A172 (cell line): ENCODE data around the gene PPFIA2. TPM values are rescaled to one million over a fixed set of nuclear protein-coding genes. Genes with fewer than 3 reads are reported as not detected.

Experiments
- DNase-seq: peaks from one replicate; pipeline ENCODE4 v3.0.0-alpha.2; 2015; ENCODE audit warnings: low spot score
- total RNA-seq: library from RNA; depleted of rRNA; stranded (reverse); fragments of >200 nt; shearing (Covaris generic); gene quantifications from 2 replicates; pipeline ENCODE4 v1.2.3, GENCODE V29; 2014

The PPFIA2 gene
- total RNA-seq, 1 experiment from 2014 or later = 0.62 TPM

- no peak for DNase-seq
These were observed 404.7 kb downstream of the PPFIA2 start for GRCh38 chr12:81354327-81354932.

DNA sequence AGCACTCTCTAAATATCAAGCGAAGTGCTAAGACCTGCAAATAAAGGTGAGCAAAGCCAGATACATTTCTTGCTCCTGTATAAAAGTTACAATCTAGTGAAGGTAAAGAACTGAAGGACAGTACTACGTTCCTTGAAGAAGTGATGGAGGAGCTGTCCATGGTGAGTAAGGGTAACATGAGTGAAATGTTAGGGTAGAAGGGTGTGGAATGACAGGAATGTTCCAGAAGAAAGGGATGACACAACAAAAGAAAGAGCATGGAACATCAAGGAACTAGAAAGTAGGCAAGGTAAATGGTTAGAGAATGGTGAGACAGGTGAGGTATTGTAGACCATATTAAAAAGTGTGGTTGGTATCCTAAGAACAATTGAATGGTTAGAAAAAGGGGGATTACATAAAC, 408.8 kb downstream of the PPFIA2 start:
- DNase-seq = no peak

DNA sequence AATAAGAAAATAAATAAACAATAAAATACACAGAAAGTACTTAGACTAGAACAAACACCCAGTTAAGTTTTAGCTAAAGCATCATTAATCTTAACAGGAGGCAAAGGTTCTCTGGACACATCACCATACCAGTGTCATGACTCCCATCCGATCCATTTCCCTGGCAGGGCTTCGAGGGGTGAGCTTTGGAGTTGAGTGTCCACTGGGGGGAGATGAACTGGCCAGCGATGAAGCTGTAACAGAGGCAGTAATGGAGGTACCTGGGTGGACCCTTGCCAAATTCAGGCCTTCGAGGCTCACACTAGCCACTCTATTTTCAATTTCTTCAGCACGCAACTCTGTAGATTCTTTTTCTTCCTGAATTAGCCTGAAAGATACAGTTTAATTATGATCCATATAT, 411.7 kb downstream of the PPFIA2 start:
- DNase-seq = no peak

GRCh38 chr12:81340910-81341309, 418.2 kb downstream of the PPFIA2 start:
- DNase-seq = no peak

GRCh38 chr12:81339071-81339470, 420.1 kb downstream of the PPFIA2 start:
- no peak for DNase-seq

GRCh38 chr12:81337886-81338285, 421.3 kb downstream of the PPFIA2 start:
- no peak for DNase-seq

GRCh38 chr12:81333812-81334211, 425.3 kb downstream of the PPFIA2 start:
- DNase-seq = no peak

DNA sequence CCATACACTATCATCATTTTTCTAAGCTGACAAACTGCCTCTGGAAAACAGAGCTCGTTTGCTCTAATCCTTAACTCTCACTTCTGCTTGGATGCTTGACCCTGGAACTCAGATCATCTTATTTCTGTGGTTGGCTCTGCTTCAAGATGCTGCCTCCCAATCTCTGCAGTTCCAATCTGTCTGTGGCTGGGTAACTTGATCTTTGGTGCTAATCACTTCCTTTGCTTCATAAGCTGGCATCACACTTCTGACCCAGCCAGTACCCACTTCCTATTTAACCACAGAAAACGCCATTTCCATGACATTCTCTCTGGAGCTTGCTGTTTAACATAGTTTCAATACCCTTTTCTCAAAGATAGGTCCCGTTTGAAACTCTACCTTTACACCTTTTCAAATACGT, 427.1 kb downstream of the PPFIA2 start:
- peak; percentile 4 for DNase-seq

GRCh38 chr12:81330480-81330879, 428.7 kb downstream of the PPFIA2 start:
- no peak for DNase-seq

DNA sequence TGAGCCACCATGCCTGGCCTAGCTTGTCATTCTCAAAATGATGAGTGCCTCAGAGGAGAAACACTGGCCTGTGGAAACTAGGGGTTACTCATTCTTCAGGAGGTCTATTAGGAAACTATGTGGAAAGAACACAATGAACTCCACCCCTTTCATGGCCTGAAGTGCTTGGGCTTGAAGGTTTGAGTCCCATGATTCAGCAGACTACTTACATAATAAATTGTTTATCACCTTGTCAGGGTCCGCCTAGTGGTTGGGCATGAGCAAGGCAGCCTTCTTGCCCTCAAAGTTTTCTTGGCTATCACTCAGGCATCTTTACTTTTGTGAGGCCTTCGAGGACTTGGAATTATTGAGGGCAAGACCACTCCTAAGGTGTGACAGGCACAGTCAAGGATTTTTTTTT, 430.1 kb downstream of the PPFIA2 start:
- DNase-seq = peak; percentile 30

DNA sequence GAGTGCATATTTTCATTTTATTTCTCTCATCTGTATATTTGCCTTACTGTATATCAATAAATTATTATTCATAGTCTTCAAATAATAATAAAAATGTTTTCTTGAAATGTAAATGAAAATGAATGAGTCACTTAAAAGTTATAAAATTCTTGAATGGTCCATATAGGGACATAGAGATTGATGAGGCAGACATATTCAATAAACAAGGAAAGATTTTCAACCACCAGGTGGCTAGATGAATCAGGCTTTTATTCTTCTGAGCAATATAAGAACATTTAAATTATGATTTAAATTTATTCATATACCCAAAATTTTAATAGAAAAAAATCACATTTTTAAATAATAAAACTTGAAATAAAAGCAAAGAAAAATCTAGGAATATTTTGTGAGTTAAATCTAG, 431.7 kb downstream of the PPFIA2 start:
- DNase-seq = no peak

- DNase-seq = no peak
These were observed 434.1 kb downstream of the PPFIA2 start for GRCh38 chr12:81325086-81325485.

GRCh38 chr12:81314903-81315531, 444.1 kb downstream of the PPFIA2 start:
- no peak for DNase-seq

GRCh38 chr12:81303935-81304334, 455.2 kb downstream of the PPFIA2 start:
- no peak for DNase-seq

GRCh38 chr12:81300454-81300853, 458.7 kb downstream of the PPFIA2 start:
- DNase-seq = no peak

GRCh38 chr12:81297601-81298000, 461.5 kb downstream of the PPFIA2 start:
- DNase-seq = no peak

- DNase-seq = peak; percentile 92
These were observed 462.4 kb downstream of the PPFIA2 start for GRCh38 chr12:81296556-81297305.

DNA sequence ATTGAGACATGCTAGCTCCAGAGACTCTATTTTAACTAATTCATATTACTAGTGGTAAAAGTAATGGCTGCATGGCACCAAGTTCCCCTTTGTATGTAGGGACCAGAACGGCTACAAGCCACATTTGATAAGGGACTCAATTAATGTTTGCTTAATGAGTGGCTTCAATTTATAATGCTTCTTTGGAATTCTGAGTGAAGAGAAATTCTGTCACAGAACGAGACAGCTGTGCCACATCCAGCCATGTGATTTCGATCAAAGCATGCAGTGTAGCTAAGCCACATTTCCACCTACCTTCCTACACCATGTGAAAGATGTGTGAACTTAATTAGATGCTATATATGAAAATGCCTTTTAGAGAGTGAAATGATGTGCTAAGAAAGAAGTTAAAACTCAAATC, 463.9 kb downstream of the PPFIA2 start:
- DNase-seq = no peak

- peak; percentile 28 for DNase-seq
These were observed 464.6 kb downstream of the PPFIA2 start for GRCh38 chr12:81294325-81295190.

DNA sequence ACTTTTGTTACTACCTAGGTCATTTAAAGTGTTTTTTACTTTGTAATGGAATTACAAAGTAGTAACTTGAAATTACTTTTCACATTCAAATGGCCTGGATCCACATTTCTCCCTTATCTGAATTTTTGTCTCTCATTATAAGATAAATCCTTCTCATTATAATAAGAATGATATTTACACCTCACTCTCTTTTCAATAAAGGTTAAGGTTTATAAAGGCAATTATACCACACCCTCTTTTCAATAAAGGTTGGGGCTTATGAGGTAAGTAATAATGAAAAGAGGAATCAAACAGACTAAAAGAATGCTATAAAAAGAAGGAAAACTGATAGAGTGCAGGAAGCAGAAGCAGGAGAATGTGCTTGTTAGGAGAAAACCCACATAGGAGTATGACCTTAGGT, 470.5 kb downstream of the PPFIA2 start:
- DNase-seq = no peak

GRCh38 chr12:81284137-81284536, 475.0 kb downstream of the PPFIA2 start:
- peak; percentile 17 for DNase-seq
